GM12801 (cell line): ENCODE results near the gene AKAP10.

Source experiments
- TF ChIP-seq, protein P1 (sequence below): IDR thresholded peaks from one replicate; pipeline ENCODE4 v1.5.1; 2011; ENCODE audit warnings: control low read depth; ENCODE audit not compliant: insufficient read length; ENCODE audit errors: extremely low read depth

The AKAP10 gene

DNA sequence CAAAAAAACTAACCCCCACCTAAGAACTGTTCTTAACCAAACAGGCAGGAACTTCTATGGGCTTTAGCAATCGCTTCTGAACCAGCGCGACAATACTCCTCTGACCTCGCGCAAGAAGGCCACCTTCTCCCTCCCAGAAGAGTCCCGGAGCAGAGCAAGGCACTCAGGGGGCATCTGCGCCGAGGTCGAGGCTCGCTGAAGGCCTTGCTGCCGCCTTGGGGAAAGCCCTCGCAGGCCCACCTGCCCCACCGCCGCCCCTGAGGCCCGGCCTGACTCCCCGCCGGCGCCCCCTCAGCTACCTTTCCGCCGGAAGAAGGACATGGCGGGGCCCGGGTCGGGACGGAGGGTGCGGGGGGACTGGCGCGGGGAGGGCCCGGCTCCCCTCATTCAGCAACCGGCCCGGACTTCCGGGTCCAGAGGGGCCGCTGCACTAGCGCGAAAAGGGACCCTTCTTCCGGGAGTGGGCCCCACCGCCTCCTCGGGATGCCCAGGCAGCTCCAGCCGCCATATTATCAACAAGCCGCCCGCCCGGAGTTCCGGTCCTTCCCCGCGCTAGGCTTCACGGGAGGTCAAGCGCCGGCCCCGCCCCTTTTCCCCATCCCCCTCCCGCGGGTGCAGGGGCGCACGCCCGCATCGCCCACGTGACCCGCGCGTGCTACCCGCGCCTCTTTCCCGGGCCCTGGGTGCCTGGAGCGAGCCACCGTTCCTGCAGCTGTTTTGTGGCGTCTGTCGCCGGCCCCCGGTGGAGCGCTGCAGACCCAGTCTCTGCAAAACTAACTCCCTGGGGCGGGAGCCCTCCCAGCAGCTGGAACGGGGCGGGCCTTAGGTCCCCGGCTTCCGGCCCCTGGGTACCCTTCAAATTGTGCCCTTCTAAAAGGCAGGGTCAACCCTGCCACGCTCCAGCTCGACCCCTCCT, at the start of gene AKAP10:
AKAP10 (minus strand) TSS at position 536 of the 916 bp plus-strand sequence; CDS start at position 387, 149 bp downstream.
- TF ChIP-seq, protein P1, sequence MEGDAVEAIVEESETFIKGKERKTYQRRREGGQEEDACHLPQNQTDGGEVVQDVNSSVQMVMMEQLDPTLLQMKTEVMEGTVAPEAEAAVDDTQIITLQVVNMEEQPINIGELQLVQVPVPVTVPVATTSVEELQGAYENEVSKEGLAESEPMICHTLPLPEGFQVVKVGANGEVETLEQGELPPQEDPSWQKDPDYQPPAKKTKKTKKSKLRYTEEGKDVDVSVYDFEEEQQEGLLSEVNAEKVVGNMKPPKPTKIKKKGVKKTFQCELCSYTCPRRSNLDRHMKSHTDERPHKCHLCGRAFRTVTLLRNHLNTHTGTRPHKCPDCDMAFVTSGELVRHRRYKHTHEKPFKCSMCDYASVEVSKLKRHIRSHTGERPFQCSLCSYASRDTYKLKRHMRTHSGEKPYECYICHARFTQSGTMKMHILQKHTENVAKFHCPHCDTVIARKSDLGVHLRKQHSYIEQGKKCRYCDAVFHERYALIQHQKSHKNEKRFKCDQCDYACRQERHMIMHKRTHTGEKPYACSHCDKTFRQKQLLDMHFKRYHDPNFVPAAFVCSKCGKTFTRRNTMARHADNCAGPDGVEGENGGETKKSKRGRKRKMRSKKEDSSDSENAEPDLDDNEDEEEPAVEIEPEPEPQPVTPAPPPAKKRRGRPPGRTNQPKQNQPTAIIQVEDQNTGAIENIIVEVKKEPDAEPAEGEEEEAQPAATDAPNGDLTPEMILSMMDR: no peak

DNA sequence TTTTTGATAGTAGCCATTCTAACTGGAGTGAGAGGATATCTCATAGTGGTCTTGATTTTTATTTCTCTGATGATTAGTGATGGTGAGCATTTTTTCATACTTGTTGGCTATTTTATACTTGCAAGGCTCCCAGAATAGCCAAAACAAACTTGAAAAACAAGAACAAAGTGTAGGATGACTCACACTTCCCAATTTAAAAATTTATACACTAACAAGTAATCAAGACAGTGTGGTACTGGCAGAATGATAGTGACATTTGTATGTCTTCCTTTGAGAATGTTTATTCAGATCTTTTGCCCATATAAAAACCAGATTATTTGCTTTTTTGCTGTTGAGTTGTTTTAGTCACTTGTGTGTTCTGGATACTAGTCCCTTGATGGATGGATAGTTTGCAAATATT, 49.3 kb upstream of the AKAP10 start:
- TF ChIP-seq, protein P1: no peak

GRCh38 chr17:20022701-20023100, 45.1 kb upstream of the AKAP10 start:
- TF ChIP-seq, protein P1: no peak

- TF ChIP-seq, protein P1: no peak
These were observed 34.4 kb upstream of the AKAP10 start for GRCh38 chr17:20012017-20012536.

DNA sequence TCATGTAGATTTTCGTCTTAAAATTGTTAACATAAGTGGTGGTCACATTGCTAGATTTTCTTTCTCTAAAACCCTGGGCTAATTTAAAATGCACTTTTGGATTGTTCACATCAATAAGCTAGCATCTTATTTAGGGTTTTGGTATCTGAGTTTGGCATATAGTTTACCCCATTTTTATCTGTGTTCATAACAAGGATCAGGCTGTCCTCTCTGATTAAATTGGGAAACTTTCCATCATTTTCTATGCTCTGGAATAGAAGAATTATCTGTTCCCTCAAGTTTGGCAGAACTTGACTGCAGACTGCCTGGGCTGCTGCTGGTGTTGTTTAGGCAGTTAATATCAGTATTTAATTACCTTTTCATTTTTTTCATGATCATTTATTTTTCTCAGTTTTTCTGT, 33.3 kb upstream of the AKAP10 start:
- TF ChIP-seq, protein P1: no peak

DNA sequence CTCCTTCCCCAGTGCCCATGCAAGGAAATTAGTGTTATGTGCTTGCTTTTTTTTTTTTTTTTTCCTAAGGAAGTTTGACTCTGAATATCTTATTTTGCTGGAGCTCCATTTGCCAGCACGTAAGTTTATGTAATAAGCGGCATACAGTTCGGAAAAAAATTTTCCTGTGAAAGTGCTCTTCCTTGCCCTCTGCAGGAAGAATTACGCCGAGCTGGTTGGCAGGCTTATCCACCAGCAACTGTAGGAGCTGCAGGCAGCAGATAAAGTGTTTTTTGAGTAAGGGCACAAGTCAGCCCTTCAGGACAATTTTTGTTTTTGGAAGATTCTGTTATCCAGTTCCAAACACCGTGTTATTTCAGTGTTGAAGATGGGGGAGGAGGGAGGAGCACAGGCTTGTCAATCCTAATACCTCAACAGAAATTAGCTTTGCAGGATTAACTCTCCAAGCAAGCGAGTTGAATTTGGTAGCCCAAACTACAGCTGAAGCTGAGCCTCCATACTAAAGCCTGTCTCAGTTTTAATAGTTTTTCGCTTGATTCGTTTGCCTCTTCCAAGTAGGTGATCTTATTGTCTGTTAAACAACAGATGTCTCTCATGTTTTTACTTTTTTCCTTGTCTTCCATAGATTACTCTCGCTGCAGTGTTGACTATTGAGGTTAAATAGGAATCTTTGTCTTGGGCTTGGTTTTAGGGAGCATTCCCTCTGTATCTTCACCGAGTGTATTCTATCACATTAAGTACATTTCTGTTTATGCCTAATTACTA, 32.7 kb upstream of the AKAP10 start:
- TF ChIP-seq, protein P1: no peak
